Epithelial cell of alveolus of lung (primary cell): ENCODE results near the gene ARHGAP45. TPM values are rescaled to one million over a fixed set of nuclear protein-coding genes. Genes with fewer than 3 reads are reported as not detected.

Experiments
- total RNA-seq: library from RNA; depleted of rRNA; stranded (reverse); fragments of >200 nt; gene quantifications from 2 replicates; pipeline ENCODE4 v1.2.1, GENCODE V29; 2015

ARHGAP45 gene
- total RNA-seq: 3.4 and 4.5 TPM in 2 replicates

GRCh38 chr19:1066748-1067340 is at the start of gene ARHGAP45:
Gene ARHGAP45 (plus strand): TSS chr19:1067167. CDS start chr19:1067406, 239 bp downstream.

GRCh38 chr19:1020868-1021425 is 46.0 kb upstream of the ARHGAP45 start, which contains the start of gene TMEM259:
Gene TMEM259 (minus strand): TSS chr19:1021123. CDS start chr19:1020996, 127 bp downstream.

GRCh38 chr19:1025960-1026782 is 40.8 kb upstream of the ARHGAP45 start, which contains the start of gene CNN2:
Gene CNN2 (plus strand): TSS chr19:1026608. CDS start chr19:1026662, 54 bp downstream.

GRCh38 chr19:1039646-1040475 is 27.1 kb upstream of the ARHGAP45 start, which contains the start of gene ABCA7:
Gene ABCA7 (plus strand): TSS chr19:1040107. CDS start chr19:1041362, 1,255 bp downstream.

GRCh38 chr19:1094978-1095701 is 28.2 kb downstream of the ARHGAP45 start, which contains the start of gene POLR2E:
Gene POLR2E (minus strand): TSS chr19:1095375. CDS start chr19:1095315, 60 bp downstream.

GRCh38 chr19:1103708-1104310 is 36.8 kb downstream of the ARHGAP45 start, which contains the start of gene GPX4:
Gene GPX4 (plus strand): TSS chr19:1103994. CDS start chr19:1104044, 50 bp downstream.

Other genes starting within 250 kb of the ARHGAP45 start
- 1.7 and 102 TPM in 2 replicates for gene PLPPR3, start 245.2 kb upstream of the ARHGAP45 start, total RNA-seq
- gene AZU1, start 239.3 kb upstream of the ARHGAP45 start, total RNA-seq: 2.5 TPM in 1 of 2 replicates, not detected in the other
- gene PRTN3, start 226.2 kb upstream of the ARHGAP45 start, total RNA-seq: 2.6 TPM in 1 of 2 replicates, not detected in the other
- gene ELANE, start 214.9 kb upstream of the ARHGAP45 start, total RNA-seq: 15.0 TPM in 1 of 2 replicates, not detected in the other
- gene CFD, start 207.5 kb upstream of the ARHGAP45 start, total RNA-seq: 0.91 and 262 TPM in 2 replicates
- 45.9 and 54.3 TPM in 2 replicates for gene MED16, start 174.0 kb upstream of the ARHGAP45 start, total RNA-seq
- gene RNU6-9, start 173.7 kb upstream of the ARHGAP45 start, total RNA-seq: not detected in 2 replicates
- 51.7 and 56.2 TPM in 2 replicates for gene R3HDM4, start 153.9 kb upstream of the ARHGAP45 start, total RNA-seq
- gene KISS1R, start 149.8 kb upstream of the ARHGAP45 start, total RNA-seq: 0.39 TPM in 1 of 2 replicates, not detected in the other
- 12.2 and 14.5 TPM in 2 replicates for gene ARID3A, start 141.1 kb upstream of the ARHGAP45 start, total RNA-seq
- 49.1 and 54.8 TPM in 2 replicates for gene WDR18, start 82.8 kb upstream of the ARHGAP45 start, total RNA-seq
- 1.6 and 2.0 TPM in 2 replicates for gene GRIN3B, start 66.7 kb upstream of the ARHGAP45 start, total RNA-seq
- gene TMEM259, start 46.0 kb upstream of the ARHGAP45 start, total RNA-seq: 126 and 158 TPM in 2 replicates
- gene RNU6-2, start 45.6 kb upstream of the ARHGAP45 start, total RNA-seq: not detected in 2 replicates
- gene CNN2, start 40.6 kb upstream of the ARHGAP45 start, total RNA-seq: 265 and 382 TPM in 2 replicates
- gene ABCA7, start 27.1 kb upstream of the ARHGAP45 start, total RNA-seq: 1.9 and 3.3 TPM in 2 replicates
- gene POLR2E, start 28.2 kb downstream of the ARHGAP45 start, total RNA-seq: 207 and 220 TPM in 2 replicates
- gene GPX4, start 36.8 kb downstream of the ARHGAP45 start, total RNA-seq: 357 and 567 TPM in 2 replicates
- gene SBNO2, start 107.1 kb downstream of the ARHGAP45 start, total RNA-seq: 33.7 and 63.0 TPM in 2 replicates
- gene STK11, start 138.6 kb downstream of the ARHGAP45 start, total RNA-seq: 63.7 and 77.8 TPM in 2 replicates
- 1.9 and 4.5 TPM in 2 replicates for gene CBARP, start 170.8 kb downstream of the ARHGAP45 start, total RNA-seq
- 85.8 and 140 TPM in 2 replicates for gene ATP5F1D, start 174.6 kb downstream of the ARHGAP45 start, total RNA-seq
- gene MIDN, start 181.4 kb downstream of the ARHGAP45 start, total RNA-seq: 25.0 and 75.9 TPM in 2 replicates
- gene CIRBP, start 202.2 kb downstream of the ARHGAP45 start, total RNA-seq: 239 and 297 TPM in 2 replicates
- gene FAM174C, start 208.4 kb downstream of the ARHGAP45 start, total RNA-seq: 57.6 and 62.4 TPM in 2 replicates
- gene EFNA2, start 218.7 kb downstream of the ARHGAP45 start, total RNA-seq: not detected in 2 replicates